HT1080 (cell line): ENCODE results near the gene DGKB. TPM values are rescaled to one million over a fixed set of nuclear protein-coding genes. Genes with fewer than 3 reads are reported as not detected.

Experiments used
- DNase-seq: peaks from one replicate; pipeline ENCODE4 v3.0.0-alpha.2; 2015; ENCODE audit warnings: low read depth
- total RNA-seq: library from RNA; depleted of rRNA; stranded (reverse); fragments of >200 nt; shearing (Covaris generic); gene quantifications from 2 replicates; pipeline ENCODE4 v1.2.3, GENCODE V29; 2014

DGKB gene
- total RNA-seq, 1 experiment from 2014 or later = not detected

- DNase-seq = peak; percentile 44
Measured at GRCh38 chr7:14761510-14762296, 140.8 kb downstream of the DGKB start.

- DNase-seq = no peak
Measured at GRCh38 chr7:14760730-14761478, 141.6 kb downstream of the DGKB start.

- peak; percentile 25 for DNase-seq
Measured at GRCh38 chr7:14759785-14760184, 142.8 kb downstream of the DGKB start.

GRCh38 chr7:14754631-14755030 is 147.9 kb downstream of the DGKB start:
- peak; percentile 61 for DNase-seq

- no peak for DNase-seq
Measured at GRCh38 chr7:14752301-14752700, 150.2 kb downstream of the DGKB start.

GRCh38 chr7:14751461-14751860 is 151.1 kb downstream of the DGKB start:
- no peak for DNase-seq

GRCh38 chr7:14748461-14748860 is 154.1 kb downstream of the DGKB start:
- DNase-seq = peak; percentile 93

- DNase-seq = no peak
Measured at GRCh38 chr7:14747701-14748100, 154.8 kb downstream of the DGKB start.

GRCh38 chr7:14745076-14745475 is 157.5 kb downstream of the DGKB start:
- DNase-seq = no peak

- peak; percentile 15 for DNase-seq
Measured at GRCh38 chr7:14740606-14741005, 161.9 kb downstream of the DGKB start.

- no peak for DNase-seq
Measured at GRCh38 chr7:14739841-14740185, 162.7 kb downstream of the DGKB start.

GRCh38 chr7:14739168-14739840 is 163.2 kb downstream of the DGKB start:
- DNase-seq = peak; percentile 30

- no peak for DNase-seq
Measured at GRCh38 chr7:14738086-14738485, 164.5 kb downstream of the DGKB start.

- DNase-seq = no peak
Measured at GRCh38 chr7:14734839-14735321, 167.7 kb downstream of the DGKB start.

- DNase-seq = no peak
Measured at GRCh38 chr7:14720785-14721184, 181.8 kb downstream of the DGKB start.

- DNase-seq = no peak
Measured at GRCh38 chr7:14717816-14718215, 184.7 kb downstream of the DGKB start.

- no peak for DNase-seq
Measured at GRCh38 chr7:14717169-14717568, 185.4 kb downstream of the DGKB start.

GRCh38 chr7:14714161-14714728 is 188.3 kb downstream of the DGKB start:
- DNase-seq = no peak

GRCh38 chr7:14698239-14698638 is 204.3 kb downstream of the DGKB start:
- no peak for DNase-seq

- no peak for DNase-seq
Measured at GRCh38 chr7:14697684-14698083, 204.9 kb downstream of the DGKB start.

- no peak for DNase-seq
Measured at GRCh38 chr7:14691597-14692203, 210.9 kb downstream of the DGKB start.
